Parathyroid adenoma (tissue), 2 donors: ENCODE data around the gene ZSWIM6.

Experiments
- H2AFZ ChIP-seq: fragments of 300-600 bp; sonication (generic); one replicate; pipeline ENCODE4 v1.7.0; 2017; ENCODE audit warnings: antibody characterized with exemption, mild to moderate bottlenecking
- H3K27ac ChIP-seq: fragments of 300-600 bp; sonication (generic); one replicate; pipeline ENCODE4 v1.7.0; 2017
- H3K27me3 ChIP-seq: fragments of 300-600 bp; sonication (generic); one replicate; pipeline ENCODE4 v1.7.0; 2017; ENCODE audit warnings: low read length; ENCODE audit not compliant: control insufficient read depth, insufficient read depth
- H3K36me3 ChIP-seq: fragments of 300-600 bp; sonication (generic); one replicate; pipeline ENCODE4 v1.7.0; 2017; ENCODE audit warnings: low read length; ENCODE audit not compliant: control insufficient read depth, insufficient read depth
- H3K4me1 ChIP-seq: fragments of 300-600 bp; sonication (generic); one replicate; pipeline ENCODE4 v1.7.0; 2017; ENCODE audit warnings: control low read depth
- H3K4me2 ChIP-seq: fragments of 300-600 bp; sonication (generic); one replicate; pipeline ENCODE4 v1.7.0; 2017; ENCODE audit warnings: low read length
- H3K4me3 ChIP-seq: fragments of 300-600 bp; sonication (generic); one replicate; pipeline ENCODE4 v1.7.0; 2017; ENCODE audit warnings: low read depth, low read length
- H3K79me2 ChIP-seq: fragments of 300-600 bp; sonication (generic); one replicate; pipeline ENCODE4 v1.7.0; 2017; ENCODE audit warnings: control low read depth
- H3K9ac ChIP-seq: fragments of 300-600 bp; sonication (generic); one replicate; pipeline ENCODE4 v1.7.0; 2017; ENCODE audit warnings: mild to moderate bottlenecking
- H3K9me3 ChIP-seq: fragments of 300-600 bp; sonication (generic); one replicate; pipeline ENCODE4 v1.7.0; 2017; ENCODE audit warnings: low read length; ENCODE audit not compliant: control insufficient read depth
- CTCF ChIP-seq: fragments of 300-600 bp; sonication (generic); IDR thresholded peaks from one replicate; pipeline ENCODE4 v1.7.0; 2017; ENCODE audit warnings: antibody characterized with exemption, mild to moderate bottlenecking
- donor health status: primary hyperparathyroidism.

The ZSWIM6 gene

GRCh38 chr5:61332851-61333320, 828 bp downstream of the ZSWIM6 start:
- Histone ChIP-seq H3K27ac (peak overlapping the region; percentile 69), H3K9ac (peak overlapping the region; percentile 75), H3K27me3 (no peaks in the 10 kb centered on the region), H3K79me2 (peaks cover 22% of the 10 kb centered on the region), H3K4me2 (peak overlapping the region; percentile 82), H3K9me3 (no peaks in the 10 kb centered on the region), H3K4me3 (peak overlapping the region; percentile 72), H3K36me3 (no peaks in the 10 kb centered on the region), H2AFZ (peak overlapping the region; percentile 61), H3K4me1 (peaks cover 8% of the 10 kb centered on the region)
- no peak for TF ChIP-seq CTCF

- Histone ChIP-seq H2AFZ (peak overlapping the region; percentile 61), H3K36me3 (no peaks in the 10 kb centered on the region), H3K4me3 (peak overlapping the region; percentile 72), H3K9me3 (no peaks in the 10 kb centered on the region), H3K4me1 (peaks cover 8% of the 10 kb centered on the region), H3K27me3 (no peaks in the 10 kb centered on the region), H3K9ac (no peak overlapping the region), H3K79me2 (peaks cover 25% of the 10 kb centered on the region), H3K27ac (peak overlapping the region; percentile 69), H3K4me2 (peak overlapping the region; percentile 82)
- no peak for TF ChIP-seq CTCF
Measured at GRCh38 chr5:61333321-61333953, 1.4 kb downstream of the ZSWIM6 start.

GRCh38 chr5:61333954-61334867, 2.2 kb downstream of the ZSWIM6 start:
- Histone ChIP-seq H3K27me3 (no peaks in the 10 kb centered on the region), H3K4me1 (peaks cover 8% of the 10 kb centered on the region), H3K79me2 (peaks cover 32% of the 10 kb centered on the region), H2AFZ (peak overlapping the region; percentile 59), H3K4me2 (peak overlapping the region; percentile 82), H3K4me3 (peak overlapping the region; percentile 72), H3K36me3 (no peaks in the 10 kb centered on the region), H3K9me3 (no peaks in the 10 kb centered on the region), H3K27ac (no peak overlapping the region), H3K9ac (no peak overlapping the region)
- TF ChIP-seq CTCF = no peak

GRCh38 chr5:61334868-61335615, 3.0 kb downstream of the ZSWIM6 start:
- peaks cover 6% of the 10 kb centered on the region for H3K4me1 ChIP-seq
- H3K27ac ChIP-seq = no peak overlapping the region
- H3K36me3 ChIP-seq = no peaks in the 10 kb centered on the region
- no peak overlapping the region for H3K4me2 ChIP-seq
- peaks cover 38% of the 10 kb centered on the region for H3K79me2 ChIP-seq
- no peaks in the 10 kb centered on the region for H3K9me3 ChIP-seq
- H3K27me3 ChIP-seq = no peaks in the 10 kb centered on the region
- H3K9ac ChIP-seq = no peak overlapping the region
- no peak overlapping the region for H3K4me3 ChIP-seq
- no peak for TF ChIP-seq CTCF
- H2AFZ ChIP-seq = no peak overlapping the region
